Measurements from ENCODE around the gene UNKL.

UNKL gene

GRCh38 chr16:1374418-1375297 lies 39.8 kb downstream of the UNKL start:
- no peak for DNase-seq

GRCh38 chr16:1372292-1372950 lies 42.1 kb downstream of the UNKL start:
- DNase-seq = no peak

- no peak for DNase-seq
Measured at GRCh38 chr16:1371054-1371978, 43.2 kb downstream of the UNKL start.

GRCh38 chr16:1367486-1368174 lies 46.9 kb downstream of the UNKL start:
- no peak for DNase-seq

- no peak for DNase-seq
Measured at GRCh38 chr16:1366712-1367299, 47.7 kb downstream of the UNKL start.

- DNase-seq = no peak
Measured at GRCh38 chr16:1366060-1366711, 48.3 kb downstream of the UNKL start.

- no peak for DNase-seq
Measured at GRCh38 chr16:1364510-1364909, 50.0 kb downstream of the UNKL start.

- no peak for DNase-seq
Measured at GRCh38 chr16:1363501-1364041, 50.9 kb downstream of the UNKL start.

- no peak for DNase-seq
Measured at GRCh38 chr16:1362807-1363206, 51.7 kb downstream of the UNKL start.

- no peak for DNase-seq
Measured at GRCh38 chr16:1361685-1362360, 52.7 kb downstream of the UNKL start.

- DNase-seq = no peak
Measured at GRCh38 chr16:1357906-1358566, 56.5 kb downstream of the UNKL start.

GRCh38 chr16:1356061-1356900 lies 58.2 kb downstream of the UNKL start:
- no peak for DNase-seq

GRCh38 chr16:1355591-1355990 lies 58.9 kb downstream of the UNKL start:
- DNase-seq = no peak

GRCh38 chr16:1354815-1355540 lies 59.5 kb downstream of the UNKL start:
- DNase-seq = no peak

GRCh38 chr16:1351582-1352362 lies 62.7 kb downstream of the UNKL start, which contains the start of the genes GNPTG and TSR3:
Gene GNPTG, plus strand, starts transcription at chr16:1351931. Its CDS starts 35 bp downstream, at chr16:1351966.
Gene TSR3, minus strand, starts transcription at chr16:1351878. Its CDS starts 74 bp downstream, at chr16:1351804.
- DNase-seq = peak; percentile 71

GRCh38 chr16:1351215-1351581 lies 63.3 kb downstream of the UNKL start:
- DNase-seq = no peak

- no peak for DNase-seq
Measured at GRCh38 chr16:1350691-1351090, 63.8 kb downstream of the UNKL start.
